K562 (cell line): ENCODE results near the gene MT1A. TPM values are rescaled to one million over a fixed set of nuclear protein-coding genes. Genes with fewer than 3 reads are reported as not detected.

Source experiments
- CBFA2T2 ChIP-seq: fragments of 450-650 bp; conservative IDR thresholded peaks from 2 replicates; pipeline ENCODE4 v1.6.1; 2017; ENCODE audit warnings: mild to moderate bottlenecking
- E2F4 ChIP-seq: sonication (generic); formaldehyde crosslinking; IDR thresholded peaks from 2 replicates; pipeline ENCODE4 v1.8.0; 2022; ENCODE audit warnings: mild to moderate bottlenecking, low read depth, missing genetic modification reagents
- EP400 ChIP-seq: fragments of 450-650 bp; IDR thresholded peaks from 2 replicates; pipeline ENCODE4 v1.6.1; 2017; ENCODE audit warnings: antibody characterized with exemption, mild to moderate bottlenecking, moderate library complexity
- FOXP1 ChIP-seq: sonication (generic); formaldehyde crosslinking; IDR thresholded peaks from 2 replicates; pipeline ENCODE4 v1.8.0; 2022; ENCODE audit warnings: mild to moderate bottlenecking, missing genetic modification reagents
- JUN ChIP-seq, 2 experiments: sonication (generic) in 1 of 2; formaldehyde crosslinking in 1 of 2; IDR thresholded peaks; 2 replicates each; pipeline versions ENCODE4 v1.6.1 to v1.8.0; 2012 to 2022; ENCODE audit warnings: borderline replicate concordance in 2 of 2, mild to moderate bottlenecking in 2 of 2, improper control_type of control experiment in 1 of 2, low read depth in 1 of 2, low read length in 1 of 2, missing genetic modification reagents in 1 of 2
- MYBL2 ChIP-seq, 2 experiments: fragments of 450-650 bp in 1 of 2; sonication (generic) in 1 of 2; formaldehyde crosslinking in 1 of 2; IDR thresholded peaks; 2 replicates each; pipeline versions ENCODE4 v1.6.1 to v1.8.1; 2017 to 2022; ENCODE audit warnings: borderline replicate concordance in 1 of 2, inconsistent platforms in 1 of 2, low read depth in 1 of 2, mild to moderate bottlenecking in 1 of 2, missing genetic modification reagents in 1 of 2, moderate library complexity in 1 of 2
- MYNN ChIP-seq, 2 experiments: sonication (generic); formaldehyde crosslinking in 1 of 2; IDR thresholded peaks; 2 replicates each; pipeline versions ENCODE4 v1.5.0 to v1.6.1; 2016 to 2020; ENCODE audit warnings: antibody characterized with exemption in 1 of 2, missing genetic modification reagents in 1 of 2
- PCBP2 ChIP-seq: fragments of 200-400 bp; formaldehyde crosslinking; IDR thresholded peaks from 2 replicates; pipeline ENCODE4 v1.6.1; 2018; ENCODE audit warnings: low read length, low read depth, mild to moderate bottlenecking, moderate library complexity; ENCODE audit not compliant: poor library complexity, severe bottlenecking
- SRSF3 ChIP-seq: fragments of 200-400 bp; formaldehyde crosslinking; IDR thresholded peaks from 2 replicates; pipeline ENCODE4 v1.6.1; 2016; ENCODE audit warnings: mild to moderate bottlenecking, low read length, moderate library complexity; ENCODE audit not compliant: insufficient read depth
- TCFL5 ChIP-seq: fragments of 250-450 bp; sonication (Bioruptor Pico); conservative IDR thresholded peaks from 2 replicates; pipeline ENCODE4 v1.6.1; 2021; ENCODE audit warnings: mild to moderate bottlenecking, moderate library complexity, matching md5 sums
- TGIF2 ChIP-seq: sonication (generic); formaldehyde crosslinking; IDR thresholded peaks from 2 replicates; pipeline ENCODE4 v1.8.1; 2022; ENCODE audit warnings: mild to moderate bottlenecking, missing genetic modification reagents, moderate library complexity
- TRIM28 ChIP-seq: fragments of 450-650 bp; IDR thresholded peaks from 2 replicates; pipeline ENCODE4 v1.6.1; 2017
- ZBTB1 ChIP-seq: sonication (generic); formaldehyde crosslinking; IDR thresholded peaks from 2 replicates; pipeline ENCODE4 v1.8.1; 2023; ENCODE audit warnings: missing genetic modification reagents, low read depth, mild to moderate bottlenecking, borderline replicate concordance
- ZNF124 ChIP-seq: sonication (generic); formaldehyde crosslinking; IDR thresholded peaks from 2 replicates; pipeline ENCODE4 v1.8.1; 2022; ENCODE audit warnings: missing genetic modification reagents
- ZNF143 ChIP-seq: sonication (generic); formaldehyde crosslinking; IDR thresholded peaks from 2 replicates; pipeline ENCODE4 v1.9.0; 2022; ENCODE audit warnings: mild to moderate bottlenecking, missing genetic modification reagents
- ZNF408 ChIP-seq: fragments of 250-450 bp; sonication (Bioruptor Pico); IDR thresholded peaks from 2 replicates; pipeline ENCODE4 v1.4.0; 2020; ENCODE audit warnings: low read depth, mild to moderate bottlenecking, moderate library complexity
- ZNF76 ChIP-seq: fragments of 250-450 bp; sonication (Bioruptor Pico); IDR thresholded peaks from 2 replicates; pipeline ENCODE4 v1.4.0; 2020; ENCODE audit warnings: mild to moderate bottlenecking, moderate library complexity, borderline replicate concordance
- polyA plus RNA-seq, 8 experiments: library from polyadenylated mRNA; depleted of rRNA in 4 of 8; stranded (reverse) in 5 of 8; unstranded in 3 of 8; fragments of >200 nt; fragmentation: Nextera tagmentation in 2 of 8; fragmentation: Illumina TruSeq in 1 of 8; extraction: Ambion mirVana in 2 of 8; extraction: Trizol in 1 of 8; gene quantifications; 2 replicates each; pipeline versions ENCODE4 v1.2.1 to v1.2.3, GENCODE V29; 2011 to 2014; ENCODE audit warnings: inconsistent platforms in 1 of 8, missing spikeins in 1 of 8
- total RNA-seq, 7 experiments: library from RNA; depleted of rRNA in 6 of 7; stranded (reverse); fragments of >200 nt in 6 of 7; fragmentation: Illumina TruSeq in 2 of 7; extraction: Trizol in 2 of 7; gene quantifications; 2 replicates each; pipeline versions ENCODE4 v1.2.1 to v1.2.3, GENCODE V29; 2011 to 2021; ENCODE audit warnings: low replicate concordance in 1 of 7
- TF ChIP-seq, protein P1 (sequence below): sonication (generic); formaldehyde crosslinking; IDR thresholded peaks from 2 replicates; pipeline ENCODE4 v1.8.0; 2022; ENCODE audit warnings: missing genetic modification reagents, mild to moderate bottlenecking, borderline replicate concordance
- TF ChIP-seq, protein P2 (sequence below), 2 experiments: fragments of 450-650 bp; IDR thresholded peaks; 2 replicates each; pipeline ENCODE4 v1.6.1; 2018; ENCODE audit warnings: mild to moderate bottlenecking in 2 of 2, low read depth in 1 of 2; ENCODE audit not compliant: partially characterized antibody in 2 of 2

Gene MT1A
- total and polyA plus RNA-seq, 9 of the 15 experiments (the other 6 are each of a cell fraction or from before 2014, with no cell fraction given) = 0.23 TPM; not detected in 8

GRCh38 chr16:56608043-56608875 lies 30.2 kb upstream of the MT1A start, which contains the start of gene MT2A (continued):
- TF ChIP-seq, protein P1, sequence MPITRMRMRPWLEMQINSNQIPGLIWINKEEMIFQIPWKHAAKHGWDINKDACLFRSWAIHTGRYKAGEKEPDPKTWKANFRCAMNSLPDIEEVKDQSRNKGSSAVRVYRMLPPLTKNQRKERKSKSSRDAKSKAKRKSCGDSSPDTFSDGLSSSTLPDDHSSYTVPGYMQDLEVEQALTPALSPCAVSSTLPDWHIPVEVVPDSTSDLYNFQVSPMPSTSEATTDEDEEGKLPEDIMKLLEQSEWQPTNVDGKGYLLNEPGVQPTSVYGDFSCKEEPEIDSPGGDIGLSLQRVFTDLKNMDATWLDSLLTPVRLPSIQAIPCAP = no peak
- TF ChIP-seq ZNF143 (CRISPR knock-in tag) (no peak), E2F4 (CRISPR knock-in tag) (0 out of 2 replicates have a peak, but pooled peaks have one; percentile 40), MYNN (IDR thresholded peaks at IDR 0.05) (no peak), MYNN (CRISPR knock-in tag; IDR thresholded peaks at IDR 0.05) (no peak), ZNF124 (CRISPR knock-in tag) (no peak), TCFL5 (CRISPR knock-in tag) (no peak), PCBP2 (no peak), ZNF76 (CRISPR knock-in tag) (no peak), MYBL2 (IDR thresholded peaks at IDR 0.05; ENCODE audit: low read depth) (no peak), MYBL2 (CRISPR knock-in tag; IDR thresholded peaks at IDR 0.05; ENCODE audit: borderline replicate concordance) (no peak), SRSF3 (no peak), EP400 (no peak), TRIM28 (no peak), ZNF408 (CRISPR knock-in tag) (no peak), CBFA2T2 (no peak), ZBTB1 (CRISPR knock-in tag) (no peak), FOXP1 (CRISPR knock-in tag) (no peak), TGIF2 (CRISPR knock-in tag) (no peak), JUN (IDR thresholded peaks at IDR 0.05; ENCODE audit: borderline replicate concordance, low read depth, low read length) (peak; percentile 85), JUN (CRISPR knock-in tag; IDR thresholded peaks at IDR 0.05; ENCODE audit: borderline replicate concordance) (no peak)
- TF ChIP-seq, protein P2, sequence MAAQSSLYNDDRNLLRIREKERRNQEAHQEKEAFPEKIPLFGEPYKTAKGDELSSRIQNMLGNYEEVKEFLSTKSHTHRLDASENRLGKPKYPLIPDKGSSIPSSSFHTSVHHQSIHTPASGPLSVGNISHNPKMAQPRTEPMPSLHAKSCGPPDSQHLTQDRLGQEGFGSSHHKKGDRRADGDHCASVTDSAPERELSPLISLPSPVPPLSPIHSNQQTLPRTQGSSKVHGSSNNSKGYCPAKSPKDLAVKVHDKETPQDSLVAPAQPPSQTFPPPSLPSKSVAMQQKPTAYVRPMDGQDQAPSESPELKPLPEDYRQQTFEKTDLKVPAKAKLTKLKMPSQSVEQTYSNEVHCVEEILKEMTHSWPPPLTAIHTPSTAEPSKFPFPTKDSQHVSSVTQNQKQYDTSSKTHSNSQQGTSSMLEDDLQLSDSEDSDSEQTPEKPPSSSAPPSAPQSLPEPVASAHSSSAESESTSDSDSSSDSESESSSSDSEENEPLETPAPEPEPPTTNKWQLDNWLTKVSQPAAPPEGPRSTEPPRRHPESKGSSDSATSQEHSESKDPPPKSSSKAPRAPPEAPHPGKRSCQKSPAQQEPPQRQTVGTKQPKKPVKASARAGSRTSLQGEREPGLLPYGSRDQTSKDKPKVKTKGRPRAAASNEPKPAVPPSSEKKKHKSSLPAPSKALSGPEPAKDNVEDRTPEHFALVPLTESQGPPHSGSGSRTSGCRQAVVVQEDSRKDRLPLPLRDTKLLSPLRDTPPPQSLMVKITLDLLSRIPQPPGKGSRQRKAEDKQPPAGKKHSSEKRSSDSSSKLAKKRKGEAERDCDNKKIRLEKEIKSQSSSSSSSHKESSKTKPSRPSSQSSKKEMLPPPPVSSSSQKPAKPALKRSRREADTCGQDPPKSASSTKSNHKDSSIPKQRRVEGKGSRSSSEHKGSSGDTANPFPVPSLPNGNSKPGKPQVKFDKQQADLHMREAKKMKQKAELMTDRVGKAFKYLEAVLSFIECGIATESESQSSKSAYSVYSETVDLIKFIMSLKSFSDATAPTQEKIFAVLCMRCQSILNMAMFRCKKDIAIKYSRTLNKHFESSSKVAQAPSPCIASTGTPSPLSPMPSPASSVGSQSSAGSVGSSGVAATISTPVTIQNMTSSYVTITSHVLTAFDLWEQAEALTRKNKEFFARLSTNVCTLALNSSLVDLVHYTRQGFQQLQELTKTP (IDR thresholded peaks at IDR 0.05; ENCODE audit: low read depth in 1 of 2, partially characterized antibody in 2 of 2) = no peak
